ENCODE measurements around the gene ACKR1.
A peak's percentile ranks its signal among the peaks of the same experiment; 100 is the strongest.

The ACKR1 gene

DNA sequence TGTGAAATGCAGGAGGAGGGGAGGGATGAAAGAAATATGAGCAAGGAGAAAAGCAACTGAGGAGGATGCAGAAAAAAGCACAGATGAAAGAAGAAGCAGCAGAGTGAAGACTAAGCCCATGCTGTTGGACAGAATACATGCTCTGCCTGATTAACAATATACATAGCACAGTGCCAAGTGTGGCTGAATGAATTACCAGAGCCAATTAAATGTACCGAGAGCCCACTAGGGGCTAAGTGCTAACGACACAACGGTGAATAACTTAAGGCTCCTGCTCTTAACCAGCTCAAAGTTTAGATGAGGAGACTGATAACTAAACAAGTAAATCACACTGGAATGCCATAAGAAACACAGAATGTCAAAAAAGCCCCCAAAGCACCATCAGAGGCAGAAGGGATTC is 17.6 kb upstream of the ACKR1 start:
- no peak for DNase-seq (ENCODE audit: extremely low read depth in 1 of 2, low read depth in 1 of 2)

DNA sequence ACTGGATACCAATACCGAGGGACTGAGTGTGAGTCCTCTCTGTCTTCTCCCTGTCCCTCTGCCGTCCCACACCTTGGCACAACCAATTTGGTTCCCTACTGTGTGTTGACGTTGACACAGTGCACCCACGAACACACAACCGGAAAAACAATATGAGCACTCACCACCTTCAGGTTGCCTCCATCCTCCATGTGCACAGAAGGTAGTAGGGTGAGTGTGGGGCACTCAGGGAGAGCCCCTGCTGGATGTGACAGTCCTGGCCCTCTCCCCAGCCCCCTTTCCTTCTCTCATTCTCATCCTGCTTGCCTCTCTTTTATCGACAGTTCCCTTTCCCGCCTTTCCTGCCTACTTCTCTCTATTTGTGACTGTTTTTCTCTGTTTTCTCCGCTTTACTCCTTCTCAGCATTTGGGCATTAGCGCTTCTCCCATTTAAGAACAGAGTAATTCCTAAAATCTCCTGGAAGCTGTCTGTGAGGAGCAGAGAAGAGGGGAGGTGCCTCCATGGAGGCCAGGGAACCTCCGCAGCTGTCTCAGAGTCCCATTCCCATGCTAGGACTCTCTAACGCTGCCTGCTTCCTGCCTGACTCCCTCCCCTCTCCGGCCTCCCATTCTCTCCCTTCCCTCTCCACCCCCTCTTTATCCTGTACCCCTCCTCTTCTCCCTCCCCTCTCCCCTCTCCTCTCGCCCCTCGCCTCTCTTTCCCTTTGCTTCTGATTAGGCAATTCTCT is 16.9 kb upstream of the ACKR1 start:
- no peak for DNase-seq (ENCODE audit: extremely low read depth in 1 of 2, low read depth in 1 of 2)

DNA sequence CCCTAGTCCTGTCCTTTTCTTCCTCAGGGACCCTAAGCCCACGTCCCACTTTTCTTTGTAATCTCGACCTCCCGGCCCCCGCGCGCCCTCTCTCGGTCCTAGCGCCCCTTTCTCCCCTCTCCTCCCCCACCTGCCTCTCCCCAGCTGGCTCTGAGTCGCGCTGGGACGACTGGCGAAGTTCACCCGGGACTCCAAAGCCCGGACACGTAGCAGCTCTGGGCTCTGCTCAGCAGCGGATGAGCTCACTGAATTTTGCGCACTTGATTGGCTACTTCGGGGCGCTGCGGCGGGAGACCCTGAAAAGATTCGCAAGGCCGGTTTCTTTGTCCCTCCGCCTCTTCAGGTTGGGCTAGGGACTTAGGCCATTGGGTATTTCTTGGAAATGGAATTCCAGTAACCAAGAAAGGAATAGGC is 16.3 kb upstream of the ACKR1 start:
- no peak for DNase-seq (ENCODE audit: extremely low read depth in 1 of 2, low read depth in 1 of 2)

DNA sequence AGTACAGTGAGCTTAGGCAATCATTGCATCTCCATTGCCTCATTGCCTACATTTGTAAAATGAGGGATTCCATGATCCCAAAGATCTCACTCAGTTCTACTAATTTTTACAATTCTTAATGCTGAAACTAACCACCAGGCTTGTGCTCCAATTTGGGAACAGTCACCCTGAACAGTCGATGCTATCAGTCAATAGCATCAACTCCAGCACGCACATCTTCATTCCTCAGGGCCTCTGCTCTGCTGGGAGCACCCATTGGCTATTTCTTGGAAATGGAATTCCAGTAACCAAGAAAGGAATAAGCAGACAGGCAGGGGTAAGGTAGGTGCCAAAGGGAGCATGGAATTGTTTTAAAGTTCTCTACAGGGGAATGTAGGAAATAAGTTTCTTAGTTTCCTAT is 14.2 kb upstream of the ACKR1 start:
- DNase-seq (ENCODE audit: extremely low read depth in 1 of 2, low read depth in 1 of 2), result no peak

DNA sequence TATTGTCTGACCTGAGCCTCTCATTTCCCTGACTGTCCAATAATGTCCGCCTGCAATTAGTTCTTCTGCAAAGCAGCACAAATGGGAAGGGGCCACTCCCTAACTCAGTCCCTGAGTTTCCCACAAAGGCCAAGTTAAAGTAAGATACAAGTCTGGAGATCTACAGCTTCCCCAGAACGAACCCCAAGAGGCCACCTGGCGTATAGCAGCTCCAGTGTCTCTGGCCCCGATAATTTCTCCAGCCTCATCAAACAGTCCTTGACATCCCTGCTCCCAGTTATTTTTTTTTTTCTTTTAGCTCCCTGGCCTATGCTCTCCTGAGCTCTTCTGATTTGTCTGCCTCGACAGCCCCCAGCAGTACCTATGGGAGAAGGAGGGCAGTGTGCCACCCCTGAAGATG is 8.1 kb upstream of the ACKR1 start:
- DNase-seq (ENCODE audit: extremely low read depth in 1 of 2, low read depth in 1 of 2), result no peak

DNA sequence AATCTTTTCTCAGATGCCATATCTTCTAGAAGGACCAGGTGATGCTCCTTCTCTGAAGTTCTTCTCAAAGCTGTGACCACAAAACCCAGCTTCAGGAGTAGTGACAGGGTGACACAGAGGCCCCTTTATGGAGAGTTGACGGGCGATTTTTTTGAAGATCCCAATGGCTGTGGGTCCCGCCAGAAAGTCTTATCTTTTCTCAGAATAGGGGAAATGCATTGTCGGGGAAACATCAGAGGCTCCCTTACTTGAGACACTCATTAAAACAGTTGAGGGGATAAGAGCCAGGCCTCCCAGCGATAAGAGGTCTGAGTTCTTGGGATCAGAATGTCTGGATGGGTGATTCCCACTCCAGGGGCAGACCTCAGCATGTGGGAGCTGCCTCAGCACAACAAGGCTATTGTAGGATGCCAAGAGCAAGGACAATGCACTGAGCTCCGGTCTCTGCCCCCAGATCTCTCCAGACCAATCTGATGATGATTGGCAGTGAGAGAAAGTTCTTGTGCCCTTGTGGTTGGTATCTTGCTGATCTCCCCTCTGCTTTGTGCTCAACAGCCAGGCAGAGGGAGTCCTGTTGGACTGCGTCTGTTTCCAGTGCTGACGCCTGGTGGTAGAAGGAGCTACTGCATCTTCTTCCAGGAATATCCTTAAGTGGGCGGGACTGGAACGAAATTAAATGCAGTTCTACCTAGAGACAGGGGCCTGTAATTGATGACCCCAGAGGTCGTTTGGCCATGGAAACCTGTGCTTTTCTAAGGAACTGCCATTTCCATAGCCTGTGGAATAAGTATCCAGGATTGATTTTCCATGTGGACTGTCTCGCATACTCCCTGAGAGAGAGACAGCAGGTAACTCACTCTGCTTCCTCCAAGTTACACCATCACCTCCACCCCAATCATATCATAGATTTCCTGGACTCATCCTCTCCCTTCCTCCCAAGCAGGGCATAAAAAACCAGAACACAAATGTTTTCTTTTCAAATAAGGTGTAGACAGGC is 6.8 kb upstream of the ACKR1 start:
- DNase-seq (ENCODE audit: extremely low read depth in 1 of 2, low read depth in 1 of 2), result peak; percentile 6 to 28

DNA sequence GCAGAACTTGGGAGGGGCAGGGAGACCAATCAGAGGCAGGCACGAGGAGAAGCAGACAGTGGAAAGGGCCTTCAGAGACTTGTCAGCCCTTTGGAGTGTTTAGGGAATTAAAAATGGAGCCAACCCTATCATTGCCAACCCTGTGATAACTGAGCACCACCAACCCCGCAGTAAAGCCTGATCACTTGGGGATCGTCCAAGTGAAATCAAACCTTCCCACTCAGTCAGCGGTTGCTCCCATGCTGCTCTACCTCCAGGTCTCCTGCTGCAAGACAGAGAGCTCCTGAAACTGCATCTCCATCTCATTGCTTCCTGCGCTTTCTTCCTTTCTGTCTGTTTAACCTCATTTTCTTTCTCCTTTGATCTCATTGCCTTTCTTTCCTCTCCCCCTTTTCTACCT is 4.8 kb upstream of the ACKR1 start:
- no peak for DNase-seq (ENCODE audit: extremely low read depth in 1 of 2, low read depth in 1 of 2)

DNA sequence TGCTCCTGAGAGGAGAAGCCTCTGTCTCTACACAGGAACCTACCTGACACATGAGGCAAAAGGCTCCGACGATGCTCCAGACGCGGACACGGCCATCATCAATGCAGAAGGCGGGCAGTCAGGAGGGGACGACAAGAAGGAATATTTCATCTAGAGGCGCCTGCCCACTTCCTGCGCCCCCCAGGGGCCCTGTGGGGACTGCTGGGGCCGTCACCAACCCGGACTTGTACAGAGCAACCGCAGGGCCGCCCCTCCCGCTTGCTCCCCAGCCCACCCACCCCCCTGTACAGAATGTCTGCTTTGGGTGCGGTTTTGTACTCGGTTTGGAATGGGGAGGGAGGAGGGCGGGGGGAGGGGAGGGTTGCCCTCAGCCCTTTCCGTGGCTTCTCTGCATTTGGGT is 3.9 kb upstream of the ACKR1 start:
- no peak for DNase-seq (ENCODE audit: extremely low read depth in 1 of 2, low read depth in 1 of 2)

DNA sequence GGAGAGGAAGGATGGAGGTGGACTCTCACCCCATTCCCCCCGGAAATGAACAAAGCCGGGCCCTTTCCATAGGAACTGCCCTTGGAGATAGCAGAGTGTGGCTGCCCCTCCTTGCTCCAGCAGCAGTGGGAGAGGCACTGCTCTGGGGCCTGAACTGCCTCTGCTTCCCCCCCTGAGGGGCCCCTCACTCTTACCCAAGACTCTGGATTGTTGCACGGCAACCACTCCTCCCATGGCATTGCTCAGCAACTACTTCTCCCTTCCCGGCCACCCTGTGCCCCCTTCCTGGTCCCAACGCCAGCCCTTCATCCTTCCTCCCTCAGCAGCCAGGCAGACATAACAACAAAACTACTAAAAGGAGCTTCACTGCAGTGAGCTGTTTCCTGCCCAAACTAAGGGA is 3.0 kb upstream of the ACKR1 start:
- DNase-seq (ENCODE audit: extremely low read depth in 1 of 2, low read depth in 1 of 2), result no peak

DNA sequence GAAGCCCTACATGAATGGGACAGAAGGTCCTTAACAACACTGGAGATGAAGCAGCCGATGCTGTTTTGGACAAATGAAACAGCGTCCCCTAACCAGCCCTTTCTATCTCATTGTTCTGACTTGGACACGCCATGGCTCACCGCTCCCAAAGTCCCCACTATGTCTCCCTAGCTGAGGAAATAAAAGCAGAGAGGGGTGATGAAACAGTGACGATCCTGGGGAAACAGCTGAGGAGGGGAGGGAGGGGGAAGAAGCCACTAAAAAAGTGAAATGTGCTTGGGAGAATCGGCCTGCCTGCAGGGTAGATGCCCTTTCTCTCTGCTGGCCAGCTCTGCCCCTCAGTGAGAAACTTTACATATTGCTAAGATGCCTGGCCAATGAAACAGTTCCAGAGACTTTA is 1.1 kb upstream of the ACKR1 start:
- DNase-seq (ENCODE audit: extremely low read depth in 1 of 2, low read depth in 1 of 2), result no peak

DNA sequence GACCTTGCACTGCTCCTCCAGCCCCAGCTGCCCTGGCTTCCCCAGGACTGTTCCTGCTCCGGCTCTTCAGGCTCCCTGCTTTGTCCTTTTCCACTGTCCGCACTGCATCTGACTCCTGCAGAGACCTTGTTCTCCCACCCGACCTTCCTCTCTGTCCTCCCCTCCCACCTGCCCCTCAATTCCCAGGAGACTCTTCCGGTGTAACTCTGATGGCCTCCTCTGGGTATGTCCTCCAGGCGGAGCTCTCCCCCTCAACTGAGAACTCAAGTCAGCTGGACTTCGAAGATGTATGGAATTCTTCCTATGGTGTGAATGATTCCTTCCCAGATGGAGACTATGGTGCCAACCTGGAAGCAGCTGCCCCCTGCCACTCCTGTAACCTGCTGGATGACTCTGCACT is 550 bp downstream of the ACKR1 start:
- DNase-seq (ENCODE audit: extremely low read depth in 1 of 2, low read depth in 1 of 2), result no peak

DNA sequence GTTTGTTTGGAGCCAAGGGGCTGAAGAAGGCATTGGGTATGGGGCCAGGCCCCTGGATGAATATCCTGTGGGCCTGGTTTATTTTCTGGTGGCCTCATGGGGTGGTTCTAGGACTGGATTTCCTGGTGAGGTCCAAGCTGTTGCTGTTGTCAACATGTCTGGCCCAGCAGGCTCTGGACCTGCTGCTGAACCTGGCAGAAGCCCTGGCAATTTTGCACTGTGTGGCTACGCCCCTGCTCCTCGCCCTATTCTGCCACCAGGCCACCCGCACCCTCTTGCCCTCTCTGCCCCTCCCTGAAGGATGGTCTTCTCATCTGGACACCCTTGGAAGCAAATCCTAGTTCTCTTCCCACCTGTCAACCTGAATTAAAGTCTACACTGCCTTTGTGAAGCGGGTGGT is 1.4 kb downstream of the ACKR1 start:
- DNase-seq (ENCODE audit: extremely low read depth in 1 of 2, low read depth in 1 of 2), result no peak

DNA sequence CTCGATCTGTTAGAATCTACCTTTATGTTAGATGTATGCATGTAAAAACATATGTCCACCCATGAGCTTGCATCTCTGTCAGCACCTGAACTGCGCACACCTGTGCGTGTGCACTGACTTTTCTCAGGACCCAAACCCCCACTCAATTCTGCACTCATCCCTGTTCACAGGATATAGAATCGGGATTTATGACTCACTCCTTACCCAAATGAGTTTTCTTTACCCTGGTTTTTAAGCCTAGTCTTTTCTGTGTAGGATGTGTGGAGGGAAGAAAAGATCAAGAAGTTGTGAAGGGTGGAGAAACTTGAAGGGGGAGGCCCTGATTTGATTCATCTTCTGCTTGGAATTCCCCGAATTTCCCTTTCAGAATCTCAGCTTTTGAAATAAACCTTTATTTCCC is 2.4 kb downstream of the ACKR1 start:
- DNase-seq (ENCODE audit: extremely low read depth in 1 of 2, low read depth in 1 of 2), result no peak

DNA sequence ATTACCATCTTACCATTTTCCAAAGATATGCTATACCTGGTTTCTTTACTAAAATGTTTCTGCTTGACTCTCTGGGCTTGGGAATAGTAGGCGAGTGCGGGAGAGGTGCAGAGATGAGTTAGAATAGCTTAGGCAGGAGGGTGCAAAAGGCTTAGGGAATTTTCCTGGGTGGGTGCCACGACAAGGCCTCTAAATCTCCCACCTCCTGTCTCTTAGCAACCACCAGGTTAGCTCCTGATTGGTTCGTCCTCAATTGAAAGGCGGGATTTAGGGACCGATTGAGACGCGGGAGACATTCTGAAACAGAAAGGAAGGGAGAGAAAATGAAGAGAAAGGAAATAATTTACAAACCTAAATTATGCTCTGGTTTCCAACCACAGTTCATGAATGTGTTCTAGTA is 3.1 kb downstream of the ACKR1 start:
- DNase-seq (ENCODE audit: extremely low read depth in 1 of 2, low read depth in 1 of 2), result no peak

DNA sequence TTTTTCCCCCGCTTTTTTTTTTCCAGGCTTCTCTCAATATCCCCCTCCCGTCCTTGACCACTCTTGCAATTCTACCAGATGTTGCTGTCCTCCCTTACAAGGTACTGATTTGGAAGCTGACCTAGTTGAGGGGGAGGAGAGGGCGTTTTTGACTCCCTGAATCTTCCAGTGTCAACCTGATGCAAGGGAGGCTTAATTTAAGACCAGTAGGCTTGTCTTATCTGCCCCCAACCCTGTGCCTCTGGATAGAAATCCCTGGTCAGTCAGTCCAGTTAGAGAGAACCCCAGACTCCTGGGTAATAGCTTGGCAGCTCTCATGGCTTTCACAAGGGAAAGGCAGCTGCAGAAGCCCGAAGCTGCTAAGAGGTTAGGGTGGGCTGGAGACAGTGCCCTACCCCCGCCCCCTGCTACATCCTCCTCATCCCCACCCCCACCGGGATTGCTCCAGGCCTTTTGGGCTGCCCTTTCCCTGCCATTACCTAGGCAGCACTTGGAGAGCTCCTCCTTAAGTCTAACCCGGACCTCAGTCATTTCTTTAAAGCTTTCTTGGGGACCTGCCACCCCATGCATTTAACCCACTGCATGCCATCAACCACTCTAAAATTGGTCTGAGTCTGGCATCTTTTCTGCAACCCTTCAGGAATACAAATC is 3.6 kb downstream of the ACKR1 start:
- DNase-seq (ENCODE audit: extremely low read depth in 1 of 2, low read depth in 1 of 2), result no peak

DNA sequence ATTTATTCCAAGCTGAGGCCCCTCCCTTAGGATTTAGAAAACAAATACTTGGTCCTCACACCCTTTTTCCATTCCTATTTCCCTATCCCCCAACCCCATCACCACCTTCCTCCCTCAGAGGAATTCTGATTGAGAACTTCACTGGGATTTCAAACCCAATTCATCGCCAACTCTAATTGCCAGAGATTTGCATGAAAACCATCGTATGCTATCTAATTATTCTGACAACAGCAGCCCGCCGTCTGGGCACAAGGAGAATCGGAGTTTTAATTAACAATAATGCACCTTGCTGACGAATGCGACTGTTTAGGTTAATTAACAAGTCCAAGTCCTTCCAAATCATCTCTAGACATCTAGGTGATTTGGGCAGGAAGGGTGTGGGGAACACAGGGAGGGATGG is 4.4 kb downstream of the ACKR1 start:
- no peak for DNase-seq (ENCODE audit: extremely low read depth in 1 of 2, low read depth in 1 of 2)

DNA sequence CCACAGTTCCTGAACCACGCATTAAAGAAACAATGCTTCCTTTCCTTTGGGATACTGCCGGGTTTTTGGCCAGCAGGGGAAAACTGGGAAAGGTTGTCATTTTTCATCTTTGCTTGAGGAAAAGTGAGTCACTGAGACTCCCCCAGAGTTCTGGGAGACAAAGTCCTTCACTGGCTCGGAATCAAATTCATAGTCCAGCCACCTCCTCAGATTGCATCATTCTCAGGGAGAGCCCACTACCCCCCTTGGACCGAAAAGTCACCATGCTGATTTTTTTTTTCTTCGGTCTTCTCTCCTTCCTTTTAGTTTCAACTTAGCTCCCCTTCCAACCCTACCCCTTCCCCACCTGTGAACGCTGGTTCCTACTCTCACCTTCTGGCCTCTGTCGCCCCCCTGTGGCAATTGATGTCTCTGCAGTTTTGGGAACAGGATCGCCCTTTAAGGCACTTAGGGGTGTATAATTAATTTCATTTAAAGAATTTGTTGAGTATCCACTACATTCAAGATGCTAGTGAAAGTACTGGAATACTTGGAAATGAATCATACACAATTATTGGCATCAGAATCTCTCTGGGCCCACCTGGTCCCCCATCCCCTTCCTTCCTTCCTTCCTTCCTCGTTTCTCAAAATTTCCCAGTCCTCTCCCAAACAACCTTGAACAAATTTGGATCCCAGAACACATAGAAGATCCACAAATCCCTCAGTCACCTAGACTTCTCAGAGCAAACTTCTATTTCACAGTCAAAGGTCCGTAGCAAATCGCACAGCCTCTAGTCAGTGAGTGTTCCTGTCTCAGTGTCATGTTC is 6.9 kb downstream of the ACKR1 start:
- peak in 1 of 2 donors; percentile 11 for DNase-seq (ENCODE audit: extremely low read depth in 1 of 2, low read depth in 1 of 2)

DNA sequence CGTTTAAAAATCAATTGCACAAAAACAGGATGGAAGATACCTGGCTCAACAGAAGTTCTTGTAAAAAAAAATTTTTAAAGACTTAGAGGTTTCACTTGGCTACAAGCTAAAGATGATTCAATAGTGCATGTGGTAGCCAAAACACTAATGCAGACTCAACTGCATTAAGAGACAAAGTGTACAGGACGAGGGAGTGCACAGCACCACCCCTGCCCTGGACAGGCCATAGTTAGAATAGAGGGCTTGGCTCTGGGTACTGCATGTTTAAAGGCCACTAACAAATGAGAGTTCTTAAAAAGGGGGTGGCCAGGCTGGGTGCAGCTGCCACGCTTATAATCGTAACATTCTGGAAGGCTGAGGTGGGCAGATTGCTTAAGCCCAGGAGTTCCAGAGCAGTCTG is 7.9 kb downstream of the ACKR1 start:
- DNase-seq (ENCODE audit: extremely low read depth in 1 of 2, low read depth in 1 of 2), result no peak

DNA sequence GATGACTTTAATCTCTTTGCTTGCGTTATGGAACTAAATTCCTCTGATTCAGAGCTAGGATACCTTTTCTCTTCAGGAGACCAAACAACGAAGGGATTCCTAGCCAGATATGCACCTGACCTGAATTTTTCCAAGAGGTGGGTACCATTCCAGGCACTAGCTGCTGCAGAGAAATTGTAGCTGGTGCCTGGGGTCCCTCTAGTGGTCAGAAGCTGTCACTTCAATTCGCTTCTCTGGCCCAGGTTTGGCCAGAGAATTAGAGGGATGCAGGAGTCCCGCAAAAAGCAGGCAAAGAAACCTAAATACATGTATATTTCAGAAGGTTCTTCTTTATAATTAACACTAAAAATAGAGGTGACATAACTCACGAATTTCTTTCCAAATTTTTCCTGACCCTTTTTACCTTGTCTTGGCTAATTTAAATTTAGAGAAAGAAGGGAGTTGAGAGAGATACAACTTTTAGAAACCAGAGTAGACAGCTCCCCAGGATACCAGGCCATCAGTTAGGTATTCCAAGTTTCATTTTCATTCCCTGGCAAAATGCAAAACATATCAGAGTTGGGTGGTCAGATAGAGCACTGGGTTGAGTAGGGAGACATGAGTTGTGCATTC is 9.6 kb downstream of the ACKR1 start:
- DNase-seq (ENCODE audit: extremely low read depth in 1 of 2, low read depth in 1 of 2), result no peak

All from stimulated activated CD8-positive, alpha-beta memory T cell treated with anti-CD3 and anti-CD28 coated beads, Interleukin-7, amount 100 ng/mL, for 48 hours (primary cell).